Activated CD8-positive, alpha-beta memory T cell treated with anti-CD3 and anti-CD28 coated beads, Interleukin-2, amount 50 U/mL, for 1 hour (primary cell): ENCODE measurements around the gene IL12B.
"Not testable (repeated sequence)": the region's sequence is repeated elsewhere in the genome, so short reads cannot be mapped to it uniquely, and the experiment has no call there.

ENCODE experiments used
- DNase-seq: peaks from one replicate; pipeline ENCODE4 v3.0.0-alpha.2; 2020; ENCODE audit errors: extremely low read depth

IL12B gene

DNA sequence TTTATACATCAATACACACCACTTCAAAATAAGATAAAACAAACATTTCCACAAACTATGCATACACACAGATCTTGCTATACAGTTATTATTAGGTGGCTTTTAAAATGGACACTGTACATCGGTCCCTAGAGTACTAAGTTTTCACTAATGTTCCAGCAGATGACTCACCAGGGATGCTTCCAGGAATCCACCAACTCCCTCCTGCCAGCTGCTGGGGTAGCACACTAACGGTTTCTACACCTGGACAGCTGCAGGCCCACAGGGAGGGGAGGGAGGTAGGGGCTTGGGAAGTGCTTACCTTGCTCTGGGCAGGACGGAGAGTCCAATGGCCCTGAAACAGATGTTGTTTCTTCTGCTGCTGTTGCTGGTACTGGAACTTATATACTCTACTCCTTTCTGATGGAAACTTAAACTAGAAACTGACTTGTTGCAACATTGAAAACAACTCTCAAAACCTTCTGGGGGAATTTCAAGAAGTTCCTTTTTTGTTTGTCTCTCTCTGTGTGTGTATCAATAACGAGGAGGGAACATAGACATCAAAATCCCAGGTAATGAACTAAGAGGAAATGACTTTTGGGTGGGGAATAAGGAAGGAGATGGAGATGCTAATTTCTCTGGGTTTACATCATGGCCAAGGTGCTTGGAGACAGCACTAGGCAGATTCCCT is at the start of gene IL12B:
IL12B (minus strand) TSS at position 357 of the 670 bp plus-strand sequence. CDS start 3,705 bp downstream, outside the sequence.
- DNase-seq = no peak

GRCh38 chr5:159377653-159378052 is 47.4 kb upstream of the IL12B start:
- DNase-seq = no peak

DNA sequence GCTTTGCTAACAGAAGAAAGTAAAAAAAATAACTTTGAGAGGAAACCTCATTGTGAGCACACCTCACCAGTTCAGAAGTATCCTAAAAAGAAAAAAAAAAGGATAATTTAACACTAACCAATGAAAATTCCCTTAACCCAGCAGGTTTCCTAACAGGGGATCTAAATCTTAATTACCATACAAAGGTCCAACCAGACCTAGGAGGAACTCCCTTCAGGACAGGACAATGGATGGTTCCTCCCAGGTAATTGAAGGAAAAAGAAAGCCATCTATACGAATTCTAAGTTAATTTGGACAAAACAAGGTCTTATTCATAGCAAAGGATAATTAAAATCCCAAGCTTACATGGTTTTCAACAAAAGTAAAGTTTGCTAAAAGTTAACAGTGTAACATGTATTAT is 37.6 kb upstream of the IL12B start:
- not testable (repeated sequence) for DNase-seq

- not testable (repeated sequence) for DNase-seq
Measured at GRCh38 chr5:159366776-159367175, 36.5 kb upstream of the IL12B start.

DNA sequence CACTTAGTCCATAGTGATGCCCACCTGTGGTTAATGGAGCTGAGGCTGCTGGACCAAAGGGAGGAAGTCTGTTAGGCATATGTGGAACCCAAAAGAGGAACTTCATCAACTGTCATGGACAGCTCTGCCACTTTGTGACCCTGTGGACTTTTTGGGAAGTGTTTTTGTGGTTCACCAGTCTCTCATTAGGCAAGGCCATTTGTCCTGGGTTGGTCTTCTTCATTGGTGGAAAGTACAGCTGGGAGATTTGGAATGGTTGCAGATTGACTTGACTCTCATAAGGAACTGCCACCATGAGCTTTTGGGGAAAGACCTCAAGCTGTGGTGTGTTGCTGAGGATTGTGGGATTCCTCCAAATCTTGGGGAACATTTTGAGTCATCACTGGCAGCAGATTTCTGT is 31.9 kb upstream of the IL12B start:
- no peak for DNase-seq

- not testable (repeated sequence) for DNase-seq
Measured at GRCh38 chr5:159359871-159360270, 29.6 kb upstream of the IL12B start.

DNA sequence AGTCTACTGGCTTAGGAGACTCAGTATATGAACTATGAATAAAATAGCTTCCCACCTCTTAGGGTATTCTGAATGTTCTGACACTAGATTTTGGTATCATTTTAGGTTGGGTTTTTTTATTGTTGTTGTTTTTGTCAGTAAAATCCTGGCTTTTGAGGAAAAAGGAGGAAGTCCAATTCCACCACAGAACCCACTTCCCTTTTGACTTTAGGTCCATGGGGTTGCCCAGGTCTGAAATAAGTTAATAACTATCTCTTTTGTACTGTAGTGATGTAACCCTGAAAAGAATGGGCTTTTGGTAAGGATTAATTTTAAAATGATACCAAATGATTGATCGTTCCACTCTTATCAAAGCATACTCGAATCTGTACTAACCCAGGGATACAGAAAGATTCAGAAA is 29.1 kb upstream of the IL12B start:
- DNase-seq = no peak

GRCh38 chr5:159353661-159354252 is 23.5 kb upstream of the IL12B start:
- DNase-seq = no peak

DNA sequence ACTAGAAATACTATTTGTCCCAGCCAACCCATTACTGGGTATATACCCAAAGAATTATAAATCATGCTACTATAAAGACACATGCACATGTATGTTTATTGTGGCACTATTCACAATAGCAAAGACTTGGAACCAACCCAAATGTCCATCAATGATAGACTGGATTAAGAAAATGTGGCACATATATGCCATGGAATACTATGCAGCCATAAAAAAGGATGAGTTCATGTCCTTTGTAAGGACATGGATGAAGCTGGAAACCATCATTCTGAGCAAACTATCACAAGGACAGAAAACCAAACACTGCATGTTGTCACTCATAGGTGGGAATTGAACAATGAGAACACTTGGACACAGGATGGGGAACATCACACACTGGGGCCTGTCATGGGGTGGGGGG is 20.4 kb upstream of the IL12B start:
- DNase-seq = not testable (repeated sequence)

GRCh38 chr5:159350216-159350615 is 19.9 kb upstream of the IL12B start:
- DNase-seq = not testable (repeated sequence)

DNA sequence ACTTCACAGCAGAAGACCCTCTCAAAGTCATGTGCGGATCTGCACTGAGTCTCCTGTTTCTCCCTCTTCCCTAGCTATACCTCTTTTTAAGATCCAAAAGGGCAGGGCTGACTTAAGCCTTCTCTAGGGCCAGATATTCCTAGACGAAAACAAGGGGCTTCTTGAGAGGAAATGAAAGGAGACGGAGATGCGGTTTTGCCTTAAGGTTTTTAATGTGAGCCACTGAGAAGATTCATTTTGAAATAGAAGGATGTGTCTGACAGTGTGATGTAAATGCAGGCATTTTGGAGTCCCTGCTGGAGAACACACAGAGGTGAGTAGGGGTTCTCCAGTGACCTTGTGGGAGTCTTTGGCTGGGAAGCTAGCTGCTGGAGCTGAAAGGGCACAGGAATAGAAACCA is 15.6 kb upstream of the IL12B start:
- DNase-seq = no peak

DNA sequence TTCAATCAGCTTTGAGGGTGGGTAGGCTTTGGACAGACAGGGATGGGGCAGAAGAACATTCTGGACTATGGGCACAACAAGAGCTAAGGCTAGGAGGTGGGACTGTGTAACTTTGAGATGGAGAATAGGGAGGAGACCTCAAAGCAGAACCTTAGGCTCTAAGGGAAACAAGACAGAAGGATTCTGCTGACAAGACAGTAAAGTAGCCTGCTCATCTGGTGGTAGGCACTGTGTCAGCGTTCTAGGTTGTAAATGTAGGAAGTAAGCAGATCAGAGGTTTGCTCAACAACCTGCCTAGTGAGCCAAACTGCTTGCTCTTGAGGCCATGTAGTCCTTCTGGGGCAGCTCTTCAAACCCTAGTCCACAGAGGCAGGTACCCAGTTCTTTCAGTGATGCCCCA is 15.0 kb upstream of the IL12B start:
- DNase-seq = no peak

DNA sequence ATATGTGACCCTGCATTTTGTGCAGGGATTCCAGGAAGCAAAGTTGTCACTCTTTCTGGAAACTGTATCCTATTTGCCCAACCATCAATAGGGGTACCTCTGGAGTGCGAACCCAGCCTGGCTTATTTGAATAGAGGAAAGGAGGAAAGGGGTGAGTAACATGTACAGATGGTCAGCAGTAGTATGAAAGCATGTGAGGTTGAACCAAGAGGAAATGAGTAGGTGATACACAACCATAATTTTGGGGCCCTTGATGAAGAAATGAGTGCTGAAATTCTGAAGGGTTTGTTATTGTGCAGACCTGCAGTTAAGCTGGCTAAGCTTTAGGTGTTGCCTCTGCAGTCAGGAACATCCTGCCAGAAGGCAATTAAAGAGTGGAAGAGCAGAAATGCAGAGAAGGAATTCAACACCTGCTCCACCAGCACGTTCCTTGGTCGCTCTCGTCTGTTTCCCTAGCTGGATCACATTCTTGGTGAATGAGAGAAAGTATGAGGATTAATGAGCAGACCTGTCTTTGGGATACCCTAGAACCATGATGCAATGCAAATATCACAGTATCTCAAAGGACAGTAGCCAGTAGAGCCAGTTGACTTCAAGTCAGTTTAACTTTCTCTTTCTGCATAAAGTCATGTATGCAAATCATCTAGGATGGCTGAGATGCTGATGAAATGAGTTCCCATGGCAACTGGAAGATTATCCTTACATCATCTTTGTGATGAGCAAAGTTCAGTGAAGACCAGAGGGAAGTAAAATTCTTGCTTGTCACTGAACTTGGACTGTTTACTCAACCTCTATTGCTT is 13.2 kb upstream of the IL12B start:
- no peak for DNase-seq

DNA sequence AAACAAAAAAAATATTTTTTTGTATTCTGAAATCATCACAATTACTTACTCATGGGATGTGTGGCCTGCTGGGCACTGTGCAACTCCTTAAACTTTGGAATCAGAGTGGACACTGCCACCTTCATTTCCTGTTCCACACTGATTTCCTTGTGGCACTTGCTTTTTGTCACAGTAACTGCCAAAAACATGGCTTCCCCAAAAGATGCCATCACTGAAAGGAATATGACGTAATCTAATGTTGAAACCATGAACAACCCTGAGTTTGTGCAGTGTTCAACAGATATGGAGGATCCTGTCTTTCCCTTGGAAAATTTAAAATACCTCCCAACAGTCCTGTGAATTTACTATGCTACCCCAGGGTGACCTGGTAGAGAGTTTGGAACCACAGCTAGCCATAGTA is 12.6 kb upstream of the IL12B start:
- no peak for DNase-seq

GRCh38 chr5:159341906-159342310 is 11.6 kb upstream of the IL12B start:
- peak; percentile 36 for DNase-seq

- no peak for DNase-seq
Measured at GRCh38 chr5:159341145-159341544, 10.9 kb upstream of the IL12B start.

GRCh38 chr5:159340511-159340910 is 10.2 kb upstream of the IL12B start:
- DNase-seq = no peak

- DNase-seq = no peak
Measured at GRCh38 chr5:159339460-159339859, 9.2 kb upstream of the IL12B start.

DNA sequence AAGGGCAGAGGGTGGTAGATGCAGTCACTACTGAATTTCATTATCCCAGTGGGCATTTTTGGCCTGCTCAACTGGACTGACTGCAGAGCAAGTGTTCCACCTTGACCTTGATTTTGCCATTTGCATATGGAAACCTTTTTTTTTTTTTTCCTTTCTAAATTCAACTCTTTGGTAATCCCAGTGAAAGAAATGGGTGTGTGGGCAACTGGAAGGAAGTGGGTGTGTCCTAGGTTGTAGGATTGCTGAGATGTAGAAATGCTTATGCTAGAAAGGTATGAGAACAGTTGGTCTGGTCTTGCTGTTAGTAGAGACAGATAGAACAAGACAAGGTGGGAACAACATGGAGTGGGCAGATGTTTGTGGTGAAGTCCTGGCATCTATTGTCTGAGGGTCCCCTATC is 7.8 kb upstream of the IL12B start:
- no peak for DNase-seq

- peak; percentile 18 for DNase-seq
Measured at GRCh38 chr5:159337016-159337955, 7.0 kb upstream of the IL12B start.

DNA sequence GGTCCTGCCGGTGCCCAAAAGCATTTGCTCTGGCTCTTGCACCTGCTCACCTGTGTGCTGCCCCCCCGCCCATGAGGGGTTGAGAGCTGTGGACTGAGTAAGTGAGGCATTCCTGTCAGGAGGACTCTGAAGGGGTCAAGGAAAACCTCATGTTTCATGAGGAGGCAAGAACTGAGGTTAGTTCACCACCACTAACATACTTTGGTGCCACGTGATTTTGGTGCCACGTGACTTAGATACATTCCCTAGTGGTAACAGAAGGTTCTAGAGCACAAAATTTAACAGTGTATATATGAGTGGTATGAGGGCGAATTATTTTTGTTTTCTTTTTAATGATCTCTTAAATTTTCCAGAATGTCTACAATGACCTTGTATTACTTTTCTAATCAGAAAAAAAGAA is 6.3 kb upstream of the IL12B start:
- DNase-seq = no peak

- DNase-seq = no peak
Measured at GRCh38 chr5:159333545-159333925, 3.2 kb upstream of the IL12B start.
